HL-60 (cell line): ENCODE results near the gene NKD2.

Experiments
- CTCF ChIP-seq: IDR thresholded peaks from one replicate; pipeline ENCODE4 v1.5.1; 2011; ENCODE audit warnings: low read length, control low read depth, inconsistent platforms; ENCODE audit not compliant: insufficient read depth
- POLR2AphosphoS5 ChIP-seq: IDR thresholded peaks from 2 replicates; pipeline ENCODE4 v1.6.1; 2012; ENCODE audit warnings: low read depth
- SPI1 ChIP-seq: IDR thresholded peaks from 2 replicates; pipeline ENCODE4 v1.6.1; 2012; ENCODE audit warnings: low read depth, mild to moderate bottlenecking, borderline replicate concordance

GRCh38 chr5:1048861-1049838, 40.5 kb downstream of the NKD2 start:
- TF ChIP-seq CTCF (no peak), SPI1 (no peak), POLR2AphosphoS5 (no peak)
